NCI-H774 (cell line): ENCODE results near the gene NEAT1.
"Not testable (repeated sequence)": the region's sequence is repeated elsewhere in the genome, so short reads cannot be mapped to it uniquely, and the experiment has no call there.

Experiments used
- DNase-seq: peaks from one replicate; lab custom pipeline; 2025; lab: John Stamatoyannopoulos, UW

The NEAT1 gene

DNA sequence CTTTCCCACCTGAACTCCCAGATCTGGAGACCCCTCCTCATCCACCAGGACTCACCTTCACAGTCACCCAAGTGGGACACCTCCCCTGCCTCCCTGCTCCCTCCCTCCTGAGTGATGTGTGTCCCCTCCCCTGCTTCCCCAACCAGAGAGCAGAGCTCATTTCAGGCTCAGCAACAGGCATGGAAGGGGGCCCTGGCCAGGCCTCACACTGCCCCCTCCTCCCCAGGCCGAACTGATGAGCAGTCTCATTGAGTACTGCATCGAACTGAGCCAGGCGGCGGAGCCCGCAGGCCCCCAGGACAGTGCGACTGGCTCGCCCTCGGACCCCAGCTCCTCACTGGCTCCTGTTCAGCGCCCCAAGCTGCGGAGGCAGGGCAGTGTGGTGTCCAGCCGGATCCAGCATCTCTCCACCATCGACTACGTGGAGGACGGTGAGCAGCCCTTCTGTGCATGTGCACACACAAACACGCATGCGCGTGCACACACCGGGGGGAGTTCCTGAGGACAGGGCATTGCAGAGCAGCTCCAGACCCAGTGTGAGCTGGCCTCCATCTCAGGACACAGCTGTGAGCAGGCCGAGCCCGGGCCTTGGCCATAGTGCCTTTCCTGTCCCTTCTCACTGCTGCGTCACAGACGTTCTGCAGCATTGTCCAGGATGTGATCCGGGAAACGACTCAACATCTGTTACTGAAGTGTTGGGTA, 17.8 kb upstream of the NEAT1 start:
- DNase-seq: no peak

DNA sequence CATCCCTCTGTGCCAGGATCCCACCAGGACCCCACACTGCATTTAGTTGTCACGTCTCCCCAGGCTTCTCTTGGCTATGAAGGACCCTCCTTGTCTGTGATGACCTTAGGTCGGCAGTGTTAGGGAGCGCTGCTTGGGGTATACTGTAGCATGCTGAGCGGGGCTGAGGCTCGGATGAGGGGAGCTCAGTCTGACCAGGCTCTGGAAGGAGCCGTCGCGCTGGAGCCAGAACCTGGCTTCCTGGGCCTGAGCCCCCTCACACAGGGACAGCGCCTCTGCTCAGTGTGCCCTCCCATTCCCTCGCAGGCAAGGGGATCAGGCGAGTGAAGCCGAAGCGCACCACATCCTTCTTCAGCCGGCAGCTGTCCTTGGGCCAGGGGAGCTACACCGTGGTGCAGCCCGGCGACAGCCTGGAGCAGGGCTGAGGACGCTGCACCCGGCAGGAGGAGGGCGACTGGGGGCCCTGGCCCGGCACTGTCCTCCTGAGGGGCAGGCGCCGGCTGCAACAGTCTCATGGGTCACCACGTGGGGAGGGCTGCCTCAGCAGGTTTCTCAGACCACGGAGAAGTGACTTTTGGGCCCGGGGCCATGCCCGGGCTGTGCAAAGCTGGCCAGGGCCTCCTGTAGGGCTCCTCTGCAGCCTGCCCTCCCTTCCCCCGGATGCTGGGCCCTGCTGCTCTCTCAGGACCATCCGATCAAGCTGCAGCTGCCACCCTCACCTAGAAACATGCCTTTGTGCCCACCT, 11.5 kb upstream of the NEAT1 start:
- DNase-seq: no peak

DNA sequence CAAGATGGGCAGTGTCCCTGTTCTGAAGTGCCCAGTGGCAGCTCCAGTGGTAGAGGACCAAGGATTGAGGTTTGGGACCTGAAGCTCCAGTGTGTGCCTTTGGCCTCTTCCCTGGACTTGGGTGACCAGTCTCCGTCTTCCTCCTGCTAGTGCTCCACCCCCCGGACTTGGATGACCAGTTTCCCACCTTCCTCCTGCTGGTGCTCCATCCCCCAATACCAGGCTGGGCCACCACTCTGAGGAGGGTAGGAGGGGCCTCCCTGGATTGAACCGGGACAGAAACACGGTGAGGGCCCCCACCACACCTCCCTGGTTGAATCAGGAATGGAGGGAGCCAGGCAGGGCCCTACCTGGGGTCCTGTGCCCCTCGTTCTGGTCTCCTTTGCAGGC, 10.9 kb upstream of the NEAT1 start:
- DNase-seq: no peak

DNA sequence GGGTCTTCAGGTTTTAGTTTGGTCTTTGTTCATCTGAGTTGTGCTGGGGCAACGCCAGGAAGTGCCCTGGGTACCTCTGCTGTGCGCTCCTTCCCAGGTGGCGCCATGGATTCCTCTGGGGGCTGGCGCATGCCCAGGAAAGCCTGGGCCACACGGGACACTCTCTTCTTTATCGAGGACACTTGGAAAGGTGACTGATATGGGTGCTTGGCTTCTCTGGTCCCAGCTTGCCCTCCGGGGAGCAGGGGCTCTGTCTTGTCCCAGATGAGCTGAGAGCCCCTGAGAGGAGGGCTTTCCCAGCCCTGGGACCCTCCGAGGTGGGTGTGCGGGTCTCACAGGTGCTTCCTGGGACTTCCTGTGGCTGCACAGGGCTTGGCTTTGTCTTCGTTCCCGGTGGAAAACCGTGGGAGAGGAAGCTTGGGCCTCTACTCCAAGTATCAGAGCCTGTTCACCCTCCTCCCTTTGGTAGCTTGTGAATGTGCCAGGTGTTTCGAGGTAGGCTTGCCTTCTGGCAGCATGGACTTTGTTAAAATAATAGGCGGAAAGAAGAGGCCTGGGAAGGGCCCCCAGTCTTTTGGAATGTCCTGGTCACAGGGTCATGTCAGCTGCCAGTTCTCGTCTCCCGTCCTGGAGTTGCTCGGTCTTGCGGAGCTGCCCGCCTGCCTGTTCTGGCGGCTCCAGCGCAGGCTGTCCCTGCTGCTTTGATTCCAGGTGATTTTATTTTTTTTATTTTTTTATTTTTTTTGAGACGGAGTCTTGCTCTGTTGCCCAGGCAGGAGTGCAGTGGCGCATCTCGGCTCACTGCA, 10.1 kb upstream of the NEAT1 start:
- DNase-seq: no peak

DNA sequence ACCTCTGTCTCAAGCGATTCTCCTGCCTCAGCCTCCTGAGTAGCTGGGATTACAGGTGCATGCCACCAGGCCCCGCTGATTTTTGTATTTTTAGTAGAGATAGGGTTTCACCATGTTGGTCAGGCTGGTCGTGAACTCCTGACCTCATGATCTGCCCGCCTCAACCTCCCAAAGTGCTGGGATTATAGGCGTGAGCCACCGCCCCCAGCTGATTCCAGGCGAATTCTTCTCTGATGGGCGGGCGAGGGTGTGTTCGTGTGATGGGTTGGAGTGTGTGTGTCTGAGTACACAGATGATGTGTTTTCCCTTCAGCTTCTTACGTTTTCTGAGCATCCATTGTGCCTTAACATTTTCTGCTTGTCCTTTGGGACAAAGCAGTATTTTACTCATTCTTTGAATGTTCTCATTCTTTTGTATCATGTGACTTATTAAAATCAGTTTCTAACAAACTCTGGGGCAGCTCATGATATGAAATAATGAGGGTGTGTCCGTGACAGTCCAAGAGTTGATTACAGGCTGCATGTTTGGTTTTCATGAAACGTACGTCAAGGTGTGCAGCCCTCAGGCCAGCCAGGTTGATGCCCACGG, 9.4 kb upstream of the NEAT1 start:
- DNase-seq: not testable (repeated sequence)

DNA sequence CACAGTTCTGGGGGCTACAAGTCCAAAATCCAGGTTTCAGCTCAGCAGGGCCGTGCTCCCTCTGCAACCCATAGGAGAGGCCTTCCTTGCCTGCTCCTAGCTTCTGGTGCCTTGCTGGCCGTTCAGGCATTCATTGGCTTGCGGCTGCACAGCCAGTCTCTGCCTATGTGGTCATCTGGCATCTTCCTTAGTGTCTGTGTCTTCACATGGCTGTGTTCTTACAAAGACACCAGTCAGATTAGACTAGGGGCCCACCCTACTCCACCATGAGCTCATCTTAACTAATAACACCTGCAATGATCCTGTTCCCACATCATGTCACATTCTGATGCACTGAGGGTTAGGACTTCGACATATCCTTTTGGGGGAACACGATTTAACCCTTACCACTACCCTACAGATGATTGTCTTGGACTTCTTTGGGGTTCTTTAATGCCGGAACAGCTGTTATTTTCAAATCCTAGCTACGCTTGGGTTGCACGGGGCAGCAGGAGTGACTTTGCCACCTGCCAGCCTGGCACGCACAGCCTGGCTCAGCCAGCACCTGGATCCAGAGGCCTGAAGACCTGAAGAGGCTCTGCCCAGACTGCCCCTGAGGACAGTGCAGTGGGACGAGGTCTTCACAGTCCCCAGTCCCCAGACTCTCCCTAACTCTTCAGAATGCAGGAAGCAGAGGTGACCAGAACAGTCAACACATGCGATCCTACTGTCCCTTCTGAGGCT, 7.7 kb upstream of the NEAT1 start:
- no peak for DNase-seq

DNA sequence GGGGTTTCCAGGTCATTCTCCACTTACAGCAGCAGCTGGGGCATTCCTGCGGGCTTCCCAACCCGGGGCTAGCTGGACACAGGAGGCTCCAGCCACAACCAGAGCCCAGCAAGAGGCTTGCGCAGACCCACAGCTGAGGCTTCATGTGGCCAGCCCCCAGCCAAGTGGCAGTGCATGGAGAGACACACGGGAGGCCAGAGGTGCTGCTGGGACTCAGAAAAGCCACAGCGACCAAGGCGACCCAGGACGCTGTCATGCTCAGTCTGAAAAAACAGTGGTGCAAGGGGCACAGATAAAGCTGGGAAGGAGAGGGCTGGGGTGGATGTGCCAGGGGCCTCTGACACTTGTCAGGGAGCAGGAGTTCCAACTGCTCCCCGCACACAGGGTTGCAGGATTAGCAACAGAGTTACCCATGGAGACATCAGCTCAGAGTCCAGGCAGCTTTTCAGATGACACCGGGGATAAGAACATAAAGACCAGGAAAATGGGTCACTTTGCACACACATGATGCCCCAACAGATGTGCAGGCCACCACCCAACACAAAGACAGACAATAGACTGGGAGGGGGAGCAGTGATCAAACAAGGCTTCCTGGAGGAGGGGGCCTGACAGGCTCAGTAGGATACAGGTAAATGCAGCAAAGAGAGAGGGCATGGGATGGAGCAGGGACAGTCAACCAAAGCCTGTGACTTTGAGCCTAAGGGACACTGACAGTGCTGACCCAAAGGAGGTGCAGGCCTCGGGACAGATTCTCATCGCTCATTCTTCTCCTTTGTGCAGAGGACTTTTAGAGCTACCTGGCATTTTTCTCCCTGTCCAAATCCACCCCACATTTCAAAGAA, 6.9 kb upstream of the NEAT1 start:
- no peak for DNase-seq

DNA sequence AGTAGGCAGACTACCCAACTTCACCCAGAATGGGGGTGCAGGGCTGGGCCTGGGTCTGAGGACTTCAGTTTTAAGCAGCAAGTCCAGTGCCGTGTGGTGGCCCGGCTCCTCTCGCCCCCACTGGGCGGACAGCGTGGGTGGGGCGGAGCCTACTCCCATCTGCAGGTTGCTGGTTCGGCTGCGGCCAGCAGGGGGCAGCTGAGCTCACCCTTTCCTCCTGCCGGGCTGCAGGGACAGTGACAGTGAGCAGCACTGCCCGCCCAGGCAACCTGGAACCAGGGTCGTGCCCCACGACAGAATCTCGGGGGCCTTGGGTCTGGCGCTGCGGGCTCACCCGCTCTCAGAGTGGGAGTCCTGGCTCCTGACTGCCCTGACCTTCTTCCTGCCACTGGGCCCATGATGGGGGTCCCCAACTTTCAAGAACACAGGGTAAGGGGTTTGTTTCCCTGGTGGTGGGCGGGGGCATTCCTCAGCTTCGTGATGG, 6.2 kb upstream of the NEAT1 start:
- peak; percentile 76 for DNase-seq

DNA sequence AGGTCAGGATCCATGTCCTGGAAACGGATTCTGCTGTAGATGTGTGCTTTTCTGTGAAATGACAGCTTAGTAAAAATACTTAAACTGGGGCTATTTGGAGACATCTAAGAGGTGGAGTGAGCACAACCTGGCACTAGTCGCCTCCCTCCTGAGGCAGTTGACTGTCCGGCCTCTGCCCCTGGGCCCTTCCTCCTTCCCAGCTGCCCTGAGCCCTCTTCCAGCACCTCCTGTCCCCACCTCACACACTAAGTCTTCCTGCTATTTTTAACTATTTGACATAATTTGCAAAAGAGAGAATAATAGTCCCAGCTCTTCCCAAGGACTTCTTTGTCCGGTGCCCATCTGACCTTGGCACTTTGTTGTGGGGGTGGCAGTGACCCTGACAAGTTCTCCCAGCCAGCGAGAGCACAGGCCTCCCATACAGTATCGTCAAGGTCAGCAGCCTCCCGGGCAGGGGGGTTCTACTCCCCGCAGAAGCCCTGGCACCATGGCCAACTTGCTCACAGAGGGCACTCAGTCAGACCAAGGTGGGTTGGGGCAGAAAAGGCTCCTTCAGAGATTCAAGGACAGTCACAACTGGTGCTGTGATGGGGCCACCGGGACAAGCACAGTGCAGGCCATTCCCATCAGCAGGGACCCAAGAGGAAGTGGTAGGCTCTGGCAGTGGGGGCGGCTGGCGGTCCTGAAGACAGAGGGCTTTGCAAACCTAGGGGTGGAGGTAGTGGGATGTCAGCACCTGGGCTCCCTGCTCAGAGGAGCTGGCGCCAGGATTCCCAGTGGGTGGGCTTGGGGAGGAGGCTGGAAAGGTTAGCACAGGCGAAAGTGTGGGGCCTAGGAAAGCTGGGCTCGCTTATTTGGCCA, 5.5 kb upstream of the NEAT1 start:
- DNase-seq: no peak

DNA sequence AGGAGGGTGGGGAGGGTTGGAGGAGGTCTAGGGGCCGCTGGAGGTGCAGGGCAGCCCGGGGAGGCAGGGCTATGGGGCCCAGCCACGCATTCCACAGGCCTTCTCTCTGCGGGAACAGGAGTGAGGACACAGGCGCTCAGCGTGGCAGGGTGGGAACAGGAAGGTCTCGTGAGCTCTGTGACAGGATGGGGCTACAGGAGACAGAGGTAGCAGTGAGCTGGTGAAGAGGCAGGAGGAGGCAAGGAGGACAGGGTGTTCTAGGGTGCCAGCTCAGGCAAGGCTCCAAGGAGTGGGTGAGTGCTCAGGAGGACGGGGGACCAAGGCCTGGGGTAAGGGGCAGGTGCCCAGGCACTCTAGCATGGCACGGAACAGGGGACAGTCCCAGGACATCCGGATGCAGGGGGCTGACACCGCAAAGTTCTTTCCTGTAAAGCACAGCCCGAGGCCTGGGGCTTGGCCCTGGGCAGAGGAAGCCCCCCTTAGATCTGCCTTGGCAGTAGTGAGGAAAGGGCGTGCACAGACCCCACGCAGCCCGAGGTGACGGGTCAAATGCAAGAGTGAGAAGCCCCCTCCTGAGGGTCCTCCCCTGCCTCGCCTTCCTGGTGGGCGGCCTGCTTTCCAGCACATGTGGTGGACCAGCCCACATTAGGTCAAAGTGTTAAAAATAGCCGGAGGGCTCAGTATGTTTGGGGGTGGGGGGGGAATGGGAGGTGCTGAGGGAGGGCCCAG, 4.7 kb upstream of the NEAT1 start:
- no peak for DNase-seq

DNA sequence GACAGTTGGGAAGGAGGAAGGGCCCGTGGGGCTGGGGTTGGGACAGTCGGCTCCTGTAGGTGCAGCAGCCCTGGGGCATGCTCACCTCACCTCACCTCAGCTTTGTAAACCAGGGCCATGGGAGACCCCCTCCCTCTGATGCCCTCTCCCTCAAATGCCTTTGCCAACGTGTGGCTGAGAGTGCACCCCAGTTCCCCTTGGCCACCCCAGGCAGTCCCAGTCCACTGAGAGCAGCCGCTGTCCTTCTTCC, 4.2 kb upstream of the NEAT1 start:
- no peak for DNase-seq

DNA sequence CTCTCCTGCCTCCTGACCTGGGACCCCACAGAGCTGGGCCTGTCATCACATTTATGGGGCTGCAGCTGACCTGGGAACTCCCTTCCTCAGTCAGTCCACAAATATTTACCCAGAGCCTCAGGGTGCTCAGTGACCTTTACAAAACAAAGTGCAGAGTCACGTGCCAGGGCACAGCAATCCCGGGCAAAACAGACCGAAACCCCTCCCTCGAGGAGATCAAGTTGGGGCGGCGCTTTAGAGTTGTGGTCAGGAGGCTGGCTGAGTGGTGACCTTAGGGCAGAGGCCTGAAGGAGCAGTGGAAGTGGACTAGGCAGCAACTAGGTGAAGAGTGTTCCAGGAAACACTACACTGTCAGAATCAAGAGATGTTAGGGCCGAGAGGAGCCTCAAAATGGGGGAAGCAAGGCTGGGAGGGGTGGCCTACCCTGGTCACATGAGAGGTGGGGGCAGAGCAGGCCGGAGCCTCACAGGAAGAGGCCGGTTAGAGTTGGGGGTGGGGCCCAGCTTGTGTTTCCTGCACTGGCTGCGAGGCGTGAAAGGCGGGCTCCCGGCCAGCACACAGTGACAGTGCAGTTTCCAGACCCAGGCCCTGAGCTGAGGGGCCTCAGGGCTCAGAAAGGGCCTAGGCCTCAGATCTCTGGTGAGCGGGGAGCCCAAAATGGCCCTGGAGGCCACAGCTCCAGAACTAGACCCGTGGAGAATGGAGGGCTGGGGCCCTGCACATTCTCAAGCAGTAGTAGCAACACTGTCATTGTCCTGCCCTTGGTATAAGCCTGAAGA, 3.7 kb upstream of the NEAT1 start:
- DNase-seq: peak; percentile 96

DNA sequence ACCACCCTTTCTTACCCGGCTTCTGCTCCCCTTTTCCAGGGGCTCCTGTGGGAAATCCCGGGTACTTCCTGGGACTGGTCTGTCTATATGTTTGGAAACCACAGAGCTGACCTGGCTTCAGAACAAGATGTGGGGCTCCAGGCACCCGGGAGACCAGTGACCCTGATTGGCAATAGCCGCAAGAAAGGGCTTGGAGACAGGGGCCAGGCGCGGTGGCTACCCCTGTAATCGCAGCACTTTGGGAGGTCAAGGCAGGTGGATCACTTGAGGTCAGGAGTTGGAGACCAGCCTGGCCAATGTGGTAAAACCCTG, 3.2 kb upstream of the NEAT1 start:
- DNase-seq: no peak

DNA sequence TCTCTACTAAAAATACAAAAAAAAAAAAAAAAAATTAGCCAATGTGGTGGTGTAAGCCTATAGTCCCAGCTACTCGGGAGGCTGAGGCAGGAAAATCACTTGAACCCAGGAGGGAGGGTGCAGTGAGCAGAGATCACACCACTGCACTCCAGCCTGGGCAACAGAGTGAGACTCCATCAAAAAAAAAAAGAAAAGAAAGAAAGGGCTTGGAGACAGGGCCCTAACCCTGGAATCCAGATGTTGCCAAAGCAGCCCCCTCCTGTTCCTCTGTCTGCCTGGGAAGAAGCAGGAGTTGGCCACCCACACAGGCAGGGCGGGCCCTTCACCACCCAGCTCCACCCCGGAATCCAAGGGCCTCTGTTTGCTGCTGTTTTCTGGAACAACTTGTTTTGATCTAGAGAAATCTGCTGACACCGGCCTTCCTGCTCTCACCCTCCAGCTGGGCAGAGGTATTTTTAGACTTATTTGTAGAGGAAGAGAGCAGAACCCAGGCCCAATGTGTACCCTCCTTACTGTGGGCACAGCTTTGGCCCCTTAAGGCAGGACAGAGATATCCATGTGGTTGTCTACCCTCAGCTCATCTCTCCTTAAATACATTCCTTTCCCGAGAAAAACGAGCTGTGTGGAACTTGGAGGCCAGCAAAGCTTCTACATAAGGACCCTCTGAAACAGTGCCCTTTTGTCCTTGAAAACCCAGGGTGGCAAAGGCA, 2.7 kb upstream of the NEAT1 start:
- peak; percentile 80 for DNase-seq

DNA sequence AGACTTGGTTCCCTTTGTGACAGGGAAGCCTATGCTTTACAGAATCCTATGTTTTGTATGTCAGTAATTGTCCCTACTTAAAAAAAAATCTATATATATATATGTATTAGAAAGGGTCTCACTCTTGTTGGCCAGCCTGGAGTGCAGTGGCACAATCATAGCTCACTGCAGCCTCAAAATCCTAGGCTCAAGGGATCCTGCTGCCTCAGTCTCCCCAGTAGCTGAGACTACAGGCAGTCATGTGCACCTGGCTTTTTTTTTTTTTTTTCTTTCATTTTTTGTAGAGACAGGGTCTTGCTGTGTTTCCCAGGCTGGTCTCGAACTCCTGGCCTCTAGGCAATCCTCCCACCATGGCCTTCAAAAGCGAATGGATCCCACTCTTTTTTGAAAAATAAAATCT, 2.1 kb upstream of the NEAT1 start:
- no peak for DNase-seq

DNA sequence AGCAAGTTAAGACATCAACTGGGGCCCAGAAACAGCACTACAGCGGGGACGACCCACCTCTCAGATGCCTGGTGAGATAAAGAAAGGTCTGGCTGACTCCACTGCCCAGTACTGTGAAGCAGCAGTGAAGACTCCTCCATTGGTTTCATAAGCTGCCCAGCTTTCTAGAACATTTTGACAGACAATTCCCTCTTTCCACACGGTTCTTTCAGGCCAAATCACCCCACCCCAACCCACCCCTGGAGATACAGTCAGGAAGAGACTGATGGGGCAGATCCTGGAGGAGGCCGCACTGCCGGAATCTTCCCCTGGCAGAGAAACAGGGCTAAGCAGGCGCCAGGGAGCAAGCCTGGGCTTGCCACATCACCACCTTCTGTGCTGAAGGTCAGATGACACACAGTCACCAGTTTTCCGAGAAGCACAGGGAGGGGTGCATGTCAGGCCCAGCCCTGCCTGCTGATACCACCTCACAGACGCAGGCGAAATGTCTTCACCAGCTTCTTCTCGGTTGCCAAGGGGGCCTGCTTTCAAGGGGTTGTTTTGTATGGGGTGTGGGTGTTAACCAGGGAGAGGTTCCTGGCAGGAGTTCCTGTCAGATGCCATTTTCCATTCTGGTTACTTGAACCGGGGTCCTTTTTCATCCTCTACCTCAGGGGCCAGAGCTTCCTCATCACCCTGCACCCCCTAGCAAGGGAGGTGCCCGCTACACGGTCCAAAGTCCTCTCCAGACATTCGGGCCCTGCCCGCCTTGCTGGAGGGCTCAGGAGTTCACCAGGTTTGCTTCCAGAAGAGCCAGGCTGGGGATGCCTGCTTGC, 1.4 kb upstream of the NEAT1 start:
- peak; percentile 75 for DNase-seq
